ENCODE measurements around the gene EPB41L5.

DNA sequence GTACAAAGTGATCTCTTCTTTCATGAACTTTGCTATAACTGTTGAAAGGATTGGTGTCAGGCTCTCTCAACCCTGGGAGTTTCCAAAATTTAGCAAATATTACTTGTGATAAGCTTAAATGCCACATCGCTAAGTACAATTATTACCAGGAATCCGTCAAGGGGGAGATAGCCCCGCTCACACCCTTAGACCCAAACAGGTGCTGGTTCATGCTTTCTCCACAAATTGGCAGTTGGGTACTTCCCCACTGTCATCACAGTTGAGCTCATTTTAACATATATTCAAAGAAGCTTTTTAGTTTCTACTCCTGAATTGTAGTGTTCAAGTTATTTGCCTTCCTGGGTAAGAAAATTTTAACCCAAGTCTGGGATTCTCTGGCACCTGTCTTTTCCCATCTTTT is 29.8 kb upstream of the EPB41L5 start:
- TF ChIP-seq FOXK2 (IDR thresholded peaks at IDR 0.05): no peak
- TF ChIP-seq FOXA1 (IDR thresholded peaks at IDR 0.05): no peak
- TF ChIP-seq ARNT (IDR thresholded peaks at IDR 0.05): no peak
- no peak for TF ChIP-seq HDGF (IDR thresholded peaks at IDR 0.05; ENCODE audit: borderline replicate concordance)
- no peak for TF ChIP-seq ZNF384 (IDR thresholded peaks at IDR 0.05)
- TF ChIP-seq ELF4 (IDR thresholded peaks at IDR 0.05): no peak
- TF ChIP-seq BHLHE40 (IDR thresholded peaks at IDR 0.05; ENCODE audit: borderline replicate concordance): no peak
- no peak for TF ChIP-seq SP1 (IDR thresholded peaks at IDR 0.05)

Measured in HEK293T (cell line).